Measurements from ENCODE around the gene GJB4.

GJB4 gene

GRCh38 chr1:34759503-34760357 is at the start of gene GJB4:
GJB4 (plus strand) TSS chr1:34759740; CDS start chr1:34761255, 1,515 bp downstream.
- H3K27me3 ChIP-seq: no peaks in the 10 kb centered on the region
- H3K36me3 ChIP-seq: no peaks in the 10 kb centered on the region
- H3K27ac ChIP-seq: no peak within 1 kb of the TSS
- H3K9ac ChIP-seq: no peak within 1 kb of the TSS
- no peaks in the 10 kb centered on the region for H3K4me1 ChIP-seq
- H3K9me3 ChIP-seq: no peaks in the 10 kb centered on the region
- no peak within 1 kb of the TSS for H3K4me3 ChIP-seq
- no peaks in the 10 kb centered on the region for H4K20me1 ChIP-seq
- H3K4me2 ChIP-seq: no peak within 1 kb of the TSS
- no peak for TF ChIP-seq Cebpa-rat (IDR thresholded peaks at IDR 0.05)

- no peaks in the 10 kb centered on the region for H4K20me1 ChIP-seq
- 0 out of 2 replicates have a peak, but pooled peaks cover 5% of the 10 kb centered on the region for H3K4me1 ChIP-seq
- no peak for TF ChIP-seq Cebpa-rat (IDR thresholded peaks at IDR 0.05)
- H3K27me3 ChIP-seq: no peaks in the 10 kb centered on the region
- H3K27ac ChIP-seq: no peak overlapping the region
- H3K36me3 ChIP-seq: no peaks in the 10 kb centered on the region
- no peaks in the 10 kb centered on the region for H3K9me3 ChIP-seq
- peak overlapping the region; percentile 30; the same call in 1 of the 2 replicates for H3K4me2 ChIP-seq
- no peak overlapping the region for H3K4me3 ChIP-seq
- no peak overlapping the region for H3K9ac ChIP-seq
Observed at GRCh38 chr1:34710812-34711211, 48.7 kb upstream of the GJB4 start.

GRCh38 chr1:34711485-34711884 is 48.1 kb upstream of the GJB4 start:
- TF ChIP-seq Cebpa-rat (IDR thresholded peaks at IDR 0.05): no peak
- Histone ChIP-seq H3K9me3 (no peaks in the 10 kb centered on the region), H3K27me3 (no peaks in the 10 kb centered on the region), H3K4me1 (0 out of 2 replicates have a peak, but pooled peaks cover 5% of the 10 kb centered on the region), H3K36me3 (no peaks in the 10 kb centered on the region), H3K27ac (no peak overlapping the region), H3K4me3 (no peak overlapping the region), H3K4me2 (no peak overlapping the region), H3K9ac (no peak overlapping the region), H4K20me1 (no peaks in the 10 kb centered on the region)

- Histone ChIP-seq H3K4me2 (no peak overlapping the region), H3K4me3 (no peak overlapping the region), H3K9ac (no peak overlapping the region)
Observed at GRCh38 chr1:34712007-34712688, 47.4 kb upstream of the GJB4 start.

DNA sequence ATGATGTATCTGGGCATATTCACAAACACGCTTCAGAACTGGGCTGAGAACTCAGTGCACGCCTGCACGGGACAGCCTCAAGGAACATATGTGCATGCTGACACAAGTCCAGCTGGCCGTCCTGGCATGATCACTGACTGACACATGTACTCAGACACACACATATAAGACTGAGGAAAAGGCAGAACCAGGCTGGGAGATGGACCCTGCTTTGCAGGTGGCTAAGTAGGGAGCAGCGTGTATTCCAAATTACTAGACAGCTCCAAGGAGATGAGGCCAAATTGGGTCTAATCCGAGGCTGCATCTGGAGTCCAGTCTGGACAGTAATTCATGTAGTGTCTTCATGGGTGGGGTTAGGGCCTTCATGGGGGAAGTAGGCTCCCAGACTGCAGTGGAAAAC is 46.1 kb upstream of the GJB4 start:
- Histone ChIP-seq H3K4me3 (no peak overlapping the region), H4K20me1 (no peaks in the 10 kb centered on the region), H3K27ac (no peak overlapping the region), H3K4me2 (no peak overlapping the region), H3K27me3 (no peaks in the 10 kb centered on the region), H3K9ac (no peak overlapping the region), H3K4me1 (0 out of 2 replicates have a peak, but pooled peaks cover 5% of the 10 kb centered on the region), H3K9me3 (no peaks in the 10 kb centered on the region), H3K36me3 (no peaks in the 10 kb centered on the region)
- no peak for TF ChIP-seq Cebpa-rat (IDR thresholded peaks at IDR 0.05)

More at GRCh38 chr1:34712007-34712688, 47.4 kb upstream of the GJB4 start:
- Histone ChIP-seq H3K9me3 (no peaks in the 10 kb centered on the region), H3K27ac (no peak overlapping the region), H3K4me1 (0 out of 2 replicates have a peak, but pooled peaks cover 5% of the 10 kb centered on the region), H4K20me1 (no peaks in the 10 kb centered on the region), H3K36me3 (no peaks in the 10 kb centered on the region), H3K27me3 (no peaks in the 10 kb centered on the region)
- TF ChIP-seq Cebpa-rat (IDR thresholded peaks at IDR 0.05): no peak

DNA sequence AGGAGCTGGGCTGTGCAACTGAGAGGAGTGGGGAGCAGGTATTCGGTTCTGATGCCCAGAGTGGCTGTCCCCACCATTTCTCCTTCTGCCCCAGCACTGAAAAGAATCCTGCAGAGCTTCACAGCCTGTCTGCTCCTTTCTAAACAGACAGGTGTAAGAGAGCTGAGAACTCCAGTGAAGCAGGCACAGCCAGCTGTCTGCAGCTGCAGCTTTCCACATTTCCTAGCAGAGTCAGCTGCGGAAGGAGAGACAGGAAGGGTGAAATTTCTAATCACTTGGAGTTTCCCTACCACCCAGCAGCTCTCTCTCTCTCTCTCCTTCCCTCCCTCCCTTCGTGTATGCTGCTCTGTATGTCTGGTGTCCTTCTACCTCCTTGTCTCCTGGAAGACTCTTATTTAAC is 45.2 kb upstream of the GJB4 start:
- Histone ChIP-seq H3K27me3 (no peaks in the 10 kb centered on the region), H3K27ac (no peak overlapping the region), H3K9me3 (no peaks in the 10 kb centered on the region), H3K36me3 (no peaks in the 10 kb centered on the region), H3K4me2 (no peak overlapping the region), H3K9ac (no peak overlapping the region), H3K4me1 (0 out of 2 replicates have a peak, but pooled peaks cover 5% of the 10 kb centered on the region), H3K4me3 (no peak overlapping the region), H4K20me1 (no peaks in the 10 kb centered on the region)
- no peak for TF ChIP-seq Cebpa-rat (IDR thresholded peaks at IDR 0.05)

- H4K20me1 ChIP-seq: no peaks in the 10 kb centered on the region
- H3K27me3 ChIP-seq: no peaks in the 10 kb centered on the region
- TF ChIP-seq Cebpa-rat (IDR thresholded peaks at IDR 0.05): no peak
- H3K9me3 ChIP-seq: no peaks in the 10 kb centered on the region
- no peaks in the 10 kb centered on the region for H3K36me3 ChIP-seq
- 0 out of 2 replicates have a peak, but pooled peaks cover 5% of the 10 kb centered on the region for H3K4me1 ChIP-seq
- no peak overlapping the region for H3K9ac ChIP-seq
- no peak overlapping the region for H3K27ac ChIP-seq
- no peak overlapping the region for H3K4me2 ChIP-seq
- H3K4me3 ChIP-seq: no peak overlapping the region
Observed at GRCh38 chr1:34715139-34715538, 44.4 kb upstream of the GJB4 start.

- Histone ChIP-seq H3K9ac (no peak overlapping the region), H4K20me1 (no peaks in the 10 kb centered on the region), H3K27me3 (no peaks in the 10 kb centered on the region), H3K36me3 (no peaks in the 10 kb centered on the region), H3K4me2 (no peak overlapping the region), H3K27ac (no peak overlapping the region), H3K4me3 (no peak overlapping the region), H3K9me3 (no peaks in the 10 kb centered on the region), H3K4me1 (no peaks in the 10 kb centered on the region)
- no peak for TF ChIP-seq Cebpa-rat (IDR thresholded peaks at IDR 0.05)
Observed at GRCh38 chr1:34721241-34721640, 38.3 kb upstream of the GJB4 start.

DNA sequence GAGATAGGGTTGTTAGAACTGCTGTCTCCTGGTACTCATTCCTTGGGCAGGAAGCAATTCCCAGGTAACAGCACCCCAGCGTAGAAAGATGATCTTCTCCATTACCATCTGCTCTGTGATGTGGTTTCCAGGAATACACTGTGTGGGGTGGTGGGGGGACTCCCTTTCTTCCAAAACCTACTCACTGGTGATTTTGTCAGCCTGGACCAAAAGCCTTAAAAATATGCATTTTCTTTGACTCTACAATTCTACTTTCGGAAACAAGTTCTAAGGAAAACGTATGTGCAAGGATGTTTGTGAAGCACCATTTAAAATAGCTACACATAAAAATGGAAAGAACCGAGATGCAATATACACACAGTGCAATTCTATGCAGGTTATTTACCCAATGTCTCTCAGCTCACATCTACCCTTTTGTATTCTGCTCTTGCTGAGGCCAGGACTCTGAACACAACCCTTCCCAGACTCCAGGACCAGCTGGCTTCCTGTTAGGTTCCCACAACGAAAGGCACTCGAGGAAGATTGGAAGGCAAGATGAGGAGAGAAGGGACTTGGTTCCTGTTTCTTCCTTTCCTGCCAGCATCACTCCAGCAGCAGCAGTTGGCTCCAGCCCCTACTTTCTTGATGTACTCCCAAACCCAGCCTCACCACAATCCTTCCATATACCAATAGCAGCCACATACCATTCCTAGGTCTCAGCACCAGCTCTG is 37.7 kb upstream of the GJB4 start:
- no peak overlapping the region for H3K4me2 ChIP-seq
- H3K9ac ChIP-seq: no peak overlapping the region
- H3K4me3 ChIP-seq: no peak overlapping the region
- no peaks in the 10 kb centered on the region for H3K4me1 ChIP-seq
- H3K27ac ChIP-seq: no peak overlapping the region
- H3K36me3 ChIP-seq: no peaks in the 10 kb centered on the region
- no peaks in the 10 kb centered on the region for H3K27me3 ChIP-seq
- no peaks in the 10 kb centered on the region for H4K20me1 ChIP-seq
- no peak for TF ChIP-seq Cebpa-rat (IDR thresholded peaks at IDR 0.05)
- no peaks in the 10 kb centered on the region for H3K9me3 ChIP-seq

All from BLaER1 (cell line).